ENCODE measurements around the gene VPS51.

GRCh38 chr11:65116370-65117205, 20.6 kb downstream of the VPS51 start:
- no peak for TF ChIP-seq CTCF (IDR thresholded peaks at IDR 0.05 in 4 of 5, conservative IDR thresholded peaks at IDR 0.05 in 1 of 5)
- TF ChIP-seq POLR2A (IDR thresholded peaks at IDR 0.05) = peak in 1 of 2 donors; percentile 14

Data from gastrocnemius medialis (tissue), 4 donors.